SJSA1 (cell line): Measurements from ENCODE around the gene ERC1. TPM values are rescaled to one million over a fixed set of nuclear protein-coding genes. Genes with fewer than 3 reads are reported as not detected.
A peak's percentile ranks its signal among the peaks of the same experiment; 100 is the strongest.

Experiments used
- DNase-seq, 2 experiments: peaks; one replicate each; pipeline ENCODE4 v3.0.0-alpha.2; 2015 to 2020; ENCODE audit warnings: low spot score in 2 of 2, low read depth in 1 of 2
- H3K27ac ChIP-seq: fragments of 250-450 bp; sonication (Bioruptor Pico); 2 replicates; pipeline ENCODE4 v1.5.1; 2020; ENCODE audit warnings: mild to moderate bottlenecking, moderate library complexity
- H3K27me3 ChIP-seq: fragments of 250-450 bp; sonication (Bioruptor Pico); replicated peaks from 2 replicates; pipeline ENCODE4 v1.5.1; 2020; ENCODE audit warnings: mild to moderate bottlenecking, moderate library complexity
- H3K36me3 ChIP-seq: fragments of 250-450 bp; sonication (Bioruptor Pico); 2 replicates; pipeline ENCODE4 v1.5.1; 2020; ENCODE audit warnings: mild to moderate bottlenecking
- H3K4me1 ChIP-seq: fragments of 250-450 bp; sonication (Bioruptor Pico); replicated peaks from 2 replicates; pipeline ENCODE4 v1.6.1; 2021; ENCODE audit warnings: mild to moderate bottlenecking
- H3K4me3 ChIP-seq: fragments of 250-450 bp; sonication (Bioruptor Pico); 2 replicates; pipeline ENCODE4 v1.5.1; 2020; ENCODE audit warnings: mild to moderate bottlenecking
- H3K9me3 ChIP-seq: fragments of 250-450 bp; sonication (Bioruptor Pico); replicated peaks from 2 replicates; pipeline ENCODE4 v1.5.1; 2020; ENCODE audit warnings: mild to moderate bottlenecking
- total RNA-seq: library from RNA; depleted of rRNA; stranded (reverse); fragments of >200 nt; shearing (Covaris generic); gene quantifications from 2 replicates; pipeline ENCODE4 v1.2.3, GENCODE V29; 2014

ERC1 gene
- total RNA-seq, 1 experiment from 2014 or later = 19.7 TPM

GRCh38 chr12:1212526-1212925 is 221.5 kb downstream of the ERC1 start:
- no peak overlapping the region for H3K27ac ChIP-seq
- DNase-seq = no peak
- no peaks in the 10 kb centered on the region for H3K27me3 ChIP-seq
- H3K4me3 ChIP-seq = no peak overlapping the region
- no peaks in the 10 kb centered on the region for H3K36me3 ChIP-seq
- H3K9me3 ChIP-seq = no peaks in the 10 kb centered on the region
- H3K4me1 ChIP-seq = peaks cover 10% of the 10 kb centered on the region

GRCh38 chr12:1213205-1213604 is 222.2 kb downstream of the ERC1 start:
- Histone ChIP-seq H3K36me3 (no peaks in the 10 kb centered on the region), H3K27ac (no peak overlapping the region), H3K27me3 (no peaks in the 10 kb centered on the region), H3K4me1 (peaks cover 13% of the 10 kb centered on the region), H3K9me3 (no peaks in the 10 kb centered on the region), H3K4me3 (no peak overlapping the region)
- no peak for DNase-seq

DNA sequence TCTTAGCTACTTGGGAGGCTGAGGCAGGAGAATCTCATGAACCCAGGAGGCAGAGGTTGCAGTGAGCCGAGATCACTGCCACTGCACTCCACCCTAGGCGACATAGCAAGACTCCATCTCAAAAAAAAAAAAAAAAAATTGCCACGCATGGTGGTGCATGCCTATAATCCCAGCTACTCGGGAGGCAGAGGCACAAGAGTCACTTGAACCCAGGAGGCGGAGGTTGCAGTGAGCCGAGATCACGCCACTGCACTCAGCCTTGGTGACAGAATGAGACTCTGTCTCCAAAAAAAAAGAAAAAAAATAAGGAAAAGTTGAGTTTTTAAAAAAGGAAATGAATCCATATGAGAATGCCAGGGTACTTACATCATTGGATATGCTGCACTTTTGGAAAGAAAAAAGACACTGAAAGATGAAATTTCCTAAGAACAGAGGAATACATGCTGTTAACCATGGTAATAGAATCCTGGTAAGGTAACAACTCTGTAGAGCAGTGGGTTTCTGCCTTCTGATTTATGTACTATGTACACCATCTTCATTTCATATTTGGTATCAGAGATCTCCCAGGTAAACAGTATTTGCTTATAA is 222.7 kb downstream of the ERC1 start:
- H3K4me1 ChIP-seq = peaks cover 13% of the 10 kb centered on the region
- no peaks in the 10 kb centered on the region for H3K9me3 ChIP-seq
- no peaks in the 10 kb centered on the region for H3K36me3 ChIP-seq
- DNase-seq = no peak
- no peak overlapping the region for H3K4me3 ChIP-seq
- H3K27me3 ChIP-seq = no peaks in the 10 kb centered on the region
- no peak overlapping the region for H3K27ac ChIP-seq

GRCh38 chr12:1216560-1216959 is 225.5 kb downstream of the ERC1 start:
- Histone ChIP-seq H3K4me3 (no peak overlapping the region), H3K27me3 (no peaks in the 10 kb centered on the region), H3K27ac (no peak overlapping the region), H3K4me1 (peaks cover 25% of the 10 kb centered on the region), H3K9me3 (no peaks in the 10 kb centered on the region), H3K36me3 (no peaks in the 10 kb centered on the region)
- no peak for DNase-seq

- Histone ChIP-seq H3K4me3 (no peak overlapping the region), H3K27ac (0 out of 2 replicates have a peak overlapping the region, but pooled peaks have one; percentile 1), H3K36me3 (no peaks in the 10 kb centered on the region), H3K9me3 (no peaks in the 10 kb centered on the region), H3K4me1 (peaks cover 25% of the 10 kb centered on the region), H3K27me3 (no peaks in the 10 kb centered on the region)
- DNase-seq = peak in 1 of 2 experiments; percentile 42
Measured at GRCh38 chr12:1217191-1217949, 226.3 kb downstream of the ERC1 start.

- Histone ChIP-seq H3K27me3 (no peaks in the 10 kb centered on the region), H3K4me1 (peaks cover 25% of the 10 kb centered on the region), H3K4me3 (no peak overlapping the region), H3K36me3 (no peaks in the 10 kb centered on the region), H3K27ac (no peak overlapping the region), H3K9me3 (no peaks in the 10 kb centered on the region)
- DNase-seq = no peak
Measured at GRCh38 chr12:1218369-1218768, 227.3 kb downstream of the ERC1 start.

- Histone ChIP-seq H3K9me3 (no peaks in the 10 kb centered on the region), H3K27ac (no peak overlapping the region), H3K27me3 (no peaks in the 10 kb centered on the region), H3K36me3 (no peaks in the 10 kb centered on the region), H3K4me3 (no peak overlapping the region), H3K4me1 (peaks cover 25% of the 10 kb centered on the region)
- DNase-seq = peak in 1 of 2 experiments; percentile 18
Measured at GRCh38 chr12:1220127-1221092, 229.4 kb downstream of the ERC1 start.

- DNase-seq = no peak
- peaks cover 12% of the 10 kb centered on the region for H3K4me1 ChIP-seq
- H3K36me3 ChIP-seq = 0 out of 2 replicates have a peak, but pooled peaks cover 3% of the 10 kb centered on the region
- no peaks in the 10 kb centered on the region for H3K9me3 ChIP-seq
- no peak overlapping the region for H3K27ac ChIP-seq
- H3K4me3 ChIP-seq = no peak overlapping the region
- H3K27me3 ChIP-seq = no peaks in the 10 kb centered on the region
Measured at GRCh38 chr12:1222858-1223639, 232.0 kb downstream of the ERC1 start.

DNA sequence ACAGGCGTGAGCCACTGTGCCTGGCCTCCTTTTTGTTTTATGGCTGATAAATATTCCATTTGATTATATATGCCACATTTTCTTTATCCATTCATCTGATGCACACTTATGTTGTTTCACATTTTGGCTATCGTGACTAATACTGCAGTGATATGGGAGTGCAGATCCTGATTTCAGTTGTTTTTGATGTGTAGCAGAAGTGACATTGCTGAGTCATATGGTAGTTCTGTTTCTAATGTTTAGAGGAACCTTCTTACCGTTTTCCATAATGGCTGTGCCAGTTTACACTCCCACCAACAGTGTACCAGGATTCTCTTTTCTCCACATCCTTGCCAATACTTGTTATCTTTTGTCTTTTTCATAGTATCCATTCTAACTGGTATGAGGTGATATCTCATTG is 235.9 kb downstream of the ERC1 start:
- Histone ChIP-seq H3K27me3 (no peaks in the 10 kb centered on the region), H3K9me3 (no peaks in the 10 kb centered on the region), H3K4me1 (no peaks in the 10 kb centered on the region), H3K27ac (no peak overlapping the region), H3K4me3 (no peak overlapping the region), H3K36me3 (0 out of 2 replicates have a peak, but pooled peaks cover 3% of the 10 kb centered on the region)
- no peak for DNase-seq

GRCh38 chr12:1234073-1234472 is 243.1 kb downstream of the ERC1 start:
- no peak overlapping the region for H3K4me3 ChIP-seq
- no peak for DNase-seq

DNA sequence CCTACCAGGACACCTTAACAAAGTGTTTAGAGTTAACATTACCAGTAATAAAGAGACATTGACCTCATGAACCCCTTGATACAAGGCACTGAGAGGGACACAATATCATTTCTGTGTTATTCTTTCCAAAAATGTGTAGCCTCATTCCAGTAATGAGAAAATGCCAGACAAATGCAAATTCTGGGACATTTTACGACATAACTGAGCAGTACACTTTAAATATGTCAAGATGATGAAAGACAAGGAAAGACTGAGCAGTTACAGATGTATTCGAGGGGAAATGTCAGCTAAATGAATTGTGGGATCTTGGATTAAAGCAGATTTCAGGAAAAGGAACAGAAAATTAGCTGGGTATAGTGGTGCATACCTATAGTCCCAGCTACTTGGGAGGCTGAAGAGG is 255.6 kb downstream of the ERC1 start:
- DNase-seq = no peak
- H3K4me3 ChIP-seq = no peak overlapping the region
- no peaks in the 10 kb centered on the region for H3K27me3 ChIP-seq
- no peaks in the 10 kb centered on the region for H3K36me3 ChIP-seq
- no peak overlapping the region for H3K27ac ChIP-seq
- H3K4me1 ChIP-seq = peaks cover 11% of the 10 kb centered on the region
- H3K9me3 ChIP-seq = no peaks in the 10 kb centered on the region

More at GRCh38 chr12:1234073-1234472, 243.1 kb downstream of the ERC1 start:
- Histone ChIP-seq H3K4me1 (no peaks in the 10 kb centered on the region), H3K27me3 (no peaks in the 10 kb centered on the region), H3K27ac (no peak overlapping the region), H3K9me3 (no peaks in the 10 kb centered on the region), H3K36me3 (peaks cover 11% of the 10 kb centered on the region)

DNA sequence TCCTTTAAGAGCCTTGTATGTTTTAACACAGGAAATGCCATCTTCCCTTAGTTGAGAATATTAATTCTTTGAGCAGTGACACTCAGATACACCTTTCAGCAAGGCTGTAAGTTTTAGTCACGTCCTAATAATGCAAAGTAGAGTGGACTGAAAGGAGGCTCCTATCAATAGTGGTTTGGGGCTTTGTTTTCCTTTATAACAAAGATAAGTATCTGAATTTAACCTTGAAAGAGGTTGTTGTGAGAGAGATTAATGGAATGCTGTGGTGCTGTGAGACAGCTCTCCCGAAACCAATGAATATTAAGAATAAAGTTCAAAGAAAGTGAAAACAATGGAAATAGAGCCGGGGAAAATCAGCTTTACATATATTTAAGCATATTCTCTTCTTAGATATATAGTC is 259.6 kb downstream of the ERC1 start:
- Histone ChIP-seq H3K4me3 (no peak overlapping the region), H3K36me3 (no peaks in the 10 kb centered on the region), H3K9me3 (no peaks in the 10 kb centered on the region), H3K27me3 (no peaks in the 10 kb centered on the region), H3K4me1 (peaks cover 11% of the 10 kb centered on the region), H3K27ac (no peak overlapping the region)
- DNase-seq = no peak

DNA sequence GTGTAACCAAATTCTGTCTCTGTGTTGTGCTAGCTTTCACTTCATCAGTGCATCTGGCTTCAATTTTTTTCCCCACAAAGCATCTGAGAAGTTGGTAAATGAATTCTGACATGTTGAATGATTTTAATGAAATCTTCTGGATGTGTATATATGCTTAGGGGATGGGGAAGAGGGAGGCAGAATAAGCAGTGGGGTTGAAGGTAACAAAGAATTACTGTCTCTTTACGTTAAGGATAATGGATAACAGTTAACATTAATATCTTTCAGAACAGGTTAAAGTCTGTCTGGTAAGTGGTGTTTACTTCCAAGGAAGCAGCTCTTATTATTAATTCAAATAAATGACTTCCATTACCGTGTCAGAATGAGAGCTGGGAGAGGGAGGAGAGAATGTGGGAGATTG is 261.7 kb downstream of the ERC1 start:
- Histone ChIP-seq H3K27ac (no peak overlapping the region), H3K9me3 (no peaks in the 10 kb centered on the region), H3K4me1 (peaks cover 8% of the 10 kb centered on the region), H3K27me3 (no peaks in the 10 kb centered on the region), H3K36me3 (no peaks in the 10 kb centered on the region), H3K4me3 (no peak overlapping the region)
- no peak for DNase-seq
